GM20431 (cell line): ENCODE data around the gene PITRM1.

Experiments used
- in situ Hi-C: fragments of 300-500 bp; cut with MseI, MboI; formaldehyde crosslinking; loops from one replicate; pipeline ENCODE4 v1.15.0; 2020; ENCODE audit warnings: low sequenced_read_pairs; ENCODE audit not compliant: unreplicated experiment

Gene PITRM1

DNA sequence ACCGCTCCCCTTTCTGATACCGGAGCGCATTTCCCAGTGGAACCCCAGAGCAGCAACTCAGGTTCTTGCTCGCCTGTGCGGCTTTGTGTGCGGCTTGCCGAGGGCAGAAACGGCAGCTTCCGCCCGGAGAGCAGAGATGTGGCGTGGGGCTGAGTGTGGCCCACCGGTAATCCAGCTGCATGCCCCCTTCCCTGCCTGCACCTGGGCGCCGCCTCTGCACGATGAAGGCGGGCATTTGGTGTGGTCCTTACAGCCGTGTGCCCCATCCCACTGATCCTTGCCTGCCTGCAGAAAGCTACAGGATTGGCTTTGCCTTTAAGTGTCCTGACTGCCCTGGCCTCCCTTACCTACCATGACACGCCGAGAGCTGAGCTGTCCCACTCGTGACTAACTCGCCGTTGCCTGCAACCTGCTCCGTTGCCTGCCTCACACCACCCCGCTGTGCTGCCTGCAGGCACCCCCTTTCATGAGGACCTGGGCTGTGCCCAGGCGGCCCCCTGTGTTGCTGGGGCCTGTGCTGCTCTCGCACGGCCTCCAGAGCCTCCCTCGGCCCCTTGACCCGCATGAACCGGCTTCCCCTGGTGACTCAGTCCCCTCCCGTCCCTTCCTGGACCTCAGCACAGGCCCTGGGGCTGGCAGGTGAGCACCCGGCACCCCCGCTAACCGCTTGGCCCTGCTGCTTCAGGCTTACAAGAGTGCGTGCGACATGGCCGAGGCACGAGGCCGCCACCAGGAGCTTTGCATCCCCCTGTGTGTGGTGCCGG, 48.0 kb downstream of the PITRM1 start:
- in situ Hi-C loops = no loop called here

DNA sequence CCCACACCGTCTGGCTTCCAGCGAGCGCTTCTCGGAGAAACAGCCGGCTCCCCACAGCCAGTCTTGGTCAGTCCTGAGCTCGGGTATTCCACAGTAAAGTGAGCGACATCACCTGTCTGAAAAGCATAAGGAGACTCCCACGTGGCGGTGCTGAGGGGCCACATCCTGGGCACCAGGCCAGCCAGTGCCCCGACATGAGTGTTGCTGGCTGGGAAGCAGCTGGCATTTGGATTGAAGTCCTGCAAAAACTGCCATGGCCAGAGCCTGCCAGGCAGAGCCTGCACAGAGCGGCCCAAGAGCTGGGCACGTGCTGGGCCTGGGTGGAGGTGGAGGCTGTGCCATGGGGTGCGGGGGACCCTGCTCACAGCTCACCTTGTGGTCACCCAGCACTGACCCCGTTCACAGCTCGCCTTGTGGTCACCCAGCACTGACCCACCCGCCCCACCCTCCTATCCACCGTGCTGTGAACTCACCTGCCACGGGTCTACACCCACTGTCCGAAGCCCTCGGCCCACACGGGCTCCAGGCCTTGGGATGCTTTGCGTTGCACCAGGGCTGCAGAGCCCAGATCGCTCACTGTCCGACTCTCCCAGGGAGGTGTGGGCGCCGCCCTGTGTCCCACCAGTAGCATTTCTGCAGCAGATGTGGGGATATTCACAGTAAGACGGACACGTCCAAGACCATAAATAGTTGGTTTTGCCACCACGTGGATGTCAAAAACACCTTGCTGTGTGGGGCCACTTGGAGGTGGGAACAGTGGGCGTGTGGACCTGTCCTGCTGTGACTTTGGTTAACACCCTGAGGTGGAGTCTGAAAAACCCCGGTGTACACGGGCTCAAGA, 48.8 kb downstream of the PITRM1 start:
- in situ Hi-C loops = no loop called here

DNA sequence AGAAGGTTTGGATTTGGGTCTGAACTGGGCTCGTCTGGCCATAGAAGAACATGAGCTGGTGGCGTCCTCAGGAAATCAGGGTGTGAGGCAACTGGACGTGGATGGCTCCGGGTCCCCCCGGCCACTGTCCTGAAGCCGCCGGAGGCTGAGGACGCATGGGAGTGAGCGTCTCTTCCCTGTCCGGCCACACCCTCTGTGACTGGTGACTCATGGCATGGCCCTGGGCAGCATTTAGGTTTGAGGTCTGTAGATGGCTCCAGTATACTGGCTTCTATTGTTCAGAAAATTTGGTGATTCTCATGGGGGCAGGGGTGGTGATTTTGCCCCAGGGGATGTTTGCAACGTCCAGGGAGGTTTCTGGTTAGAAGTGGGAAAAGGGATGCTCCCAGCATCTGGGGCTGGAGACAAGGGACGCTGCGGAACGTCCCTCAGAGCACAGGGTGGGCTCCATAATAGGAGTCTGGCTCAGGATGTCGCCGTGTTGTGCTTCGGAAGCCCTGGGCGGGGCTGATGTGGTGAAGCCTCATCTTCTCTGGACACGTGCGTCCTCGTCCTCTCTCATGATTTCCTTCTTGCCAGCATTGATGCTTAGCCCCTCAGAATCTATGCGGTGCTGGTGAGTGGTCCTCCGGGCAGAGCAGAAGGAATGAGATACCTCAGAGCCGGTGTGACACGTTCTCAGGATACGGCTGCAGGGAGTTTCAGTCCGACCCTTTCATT, 49.9 kb downstream of the PITRM1 start:
- in situ Hi-C loops = no loop called here

DNA sequence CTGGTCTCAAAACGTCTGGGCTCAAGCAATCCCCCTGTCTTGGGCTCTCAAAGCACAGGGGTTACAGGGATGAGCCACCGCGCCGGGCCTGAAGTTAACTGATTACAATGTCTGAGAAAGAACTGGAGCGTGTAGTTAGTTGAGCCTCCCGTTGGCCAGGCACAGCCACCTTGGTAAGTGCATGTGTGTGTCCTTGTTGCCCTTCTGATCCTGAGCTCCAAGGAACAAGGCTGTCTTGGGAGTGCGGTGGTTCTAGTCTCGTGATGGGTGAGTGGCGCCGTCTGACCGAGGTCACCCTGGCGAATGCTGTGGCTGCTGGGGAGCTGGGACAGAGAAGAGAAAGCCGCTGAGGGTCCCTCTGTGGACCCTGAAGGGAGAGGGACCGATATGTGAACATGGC, 50.5 kb downstream of the PITRM1 start:
- in situ Hi-C loops = no loop called here

DNA sequence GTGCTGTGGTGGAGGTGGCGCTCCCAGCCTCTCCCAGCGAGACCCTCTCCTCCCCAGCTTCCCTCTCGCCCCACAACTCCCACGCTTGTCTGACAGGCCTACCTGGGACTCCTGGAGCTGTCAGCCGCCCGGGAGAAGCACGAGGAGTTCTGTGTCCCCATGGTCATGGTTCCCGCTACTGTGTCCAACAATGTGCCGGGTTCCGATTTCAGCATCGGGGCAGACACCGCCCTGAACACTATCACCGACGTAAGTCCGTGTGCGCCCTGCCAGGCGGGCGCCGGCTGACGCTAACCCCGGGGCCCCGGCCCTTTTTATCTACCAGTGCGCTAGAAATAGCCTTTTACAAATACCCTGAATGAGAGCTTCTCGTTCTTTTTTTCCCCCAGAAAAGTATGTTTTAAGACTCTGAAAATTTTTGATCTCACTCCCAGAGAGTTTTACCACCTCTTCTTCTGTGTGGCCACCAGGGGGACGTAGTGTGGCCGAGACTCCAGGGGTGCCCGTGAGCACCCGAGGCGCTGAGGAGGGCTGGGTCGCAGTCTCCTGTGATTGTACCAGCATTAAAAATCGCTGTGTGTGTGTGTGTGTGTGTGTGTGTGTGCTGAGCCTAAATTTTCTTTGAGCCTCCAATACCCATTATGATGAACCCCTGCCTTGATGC, 52.7 kb downstream of the PITRM1 start:
- in situ Hi-C loops = no loop called here

DNA sequence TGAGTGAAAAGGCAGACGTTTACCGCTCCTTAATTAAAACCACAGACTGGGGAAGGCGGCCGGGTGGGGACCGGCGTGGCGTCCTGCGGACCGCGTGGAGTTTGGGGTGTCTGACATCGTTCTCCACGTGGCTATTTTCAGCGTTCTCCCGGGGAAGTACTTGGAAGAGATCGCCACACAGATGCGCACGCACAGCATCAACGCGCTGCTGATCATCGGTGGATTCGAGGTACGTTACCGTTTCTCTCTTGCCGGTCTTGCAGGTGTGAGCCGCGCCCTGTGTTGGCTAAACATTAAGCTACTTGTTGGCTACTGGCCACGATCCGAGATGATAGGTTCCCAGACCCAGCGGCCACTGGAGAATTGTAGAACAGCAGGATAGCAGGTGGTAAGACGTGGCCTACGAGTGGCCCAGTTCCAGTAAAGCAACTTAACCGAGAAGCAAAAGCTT, 53.9 kb downstream of the PITRM1 start:
- in situ Hi-C loops = no loop called here

DNA sequence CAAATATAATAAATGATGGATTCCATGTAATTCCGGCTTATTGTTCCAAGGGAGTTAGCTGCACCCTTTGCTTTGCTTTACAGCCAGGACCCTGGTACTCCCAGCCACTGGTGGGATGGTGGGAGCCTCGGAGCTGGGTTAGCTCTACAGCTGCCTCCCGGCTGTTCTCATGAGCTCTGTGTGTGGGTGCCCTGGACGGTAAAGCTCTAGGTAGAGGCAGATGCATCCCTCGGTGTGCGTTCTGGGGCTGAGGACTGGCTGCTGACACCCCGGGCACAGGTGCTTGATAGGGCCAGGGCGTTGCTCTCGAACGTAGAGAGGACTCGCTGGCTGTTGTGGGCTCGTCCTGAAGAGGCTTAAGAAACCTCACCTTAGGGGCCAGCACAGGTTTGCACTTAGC, 55.1 kb downstream of the PITRM1 start:
- in situ Hi-C loops = no loop called here

DNA sequence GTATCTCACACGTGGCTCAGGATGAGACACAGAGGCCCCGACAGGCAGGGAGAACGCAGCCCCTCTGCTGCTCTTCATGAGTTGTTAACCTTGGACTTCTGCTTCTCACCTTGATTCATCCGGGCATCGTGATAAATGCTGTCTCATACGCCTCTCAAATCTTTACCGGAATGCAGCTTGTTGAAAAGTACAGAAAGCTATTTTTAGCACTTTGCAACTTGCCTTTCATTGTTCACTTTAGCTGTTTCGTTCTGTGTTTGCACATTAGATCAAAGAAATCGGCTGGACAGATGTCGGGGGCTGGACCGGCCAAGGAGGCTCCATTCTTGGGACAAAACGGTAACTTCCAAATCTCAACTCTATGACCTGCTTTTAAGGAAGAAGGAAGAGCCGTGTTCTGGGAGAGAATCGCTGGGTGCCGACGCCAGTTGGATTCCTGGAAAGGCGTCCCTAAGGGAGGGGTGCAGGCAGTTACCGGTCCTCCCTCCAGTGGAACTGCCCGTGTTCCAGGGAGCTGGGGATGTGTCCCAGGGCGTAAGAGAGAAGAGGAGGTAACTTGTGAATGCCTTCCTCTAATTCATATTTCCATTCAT, 56.0 kb downstream of the PITRM1 start:
- in situ Hi-C loops = no loop called here

DNA sequence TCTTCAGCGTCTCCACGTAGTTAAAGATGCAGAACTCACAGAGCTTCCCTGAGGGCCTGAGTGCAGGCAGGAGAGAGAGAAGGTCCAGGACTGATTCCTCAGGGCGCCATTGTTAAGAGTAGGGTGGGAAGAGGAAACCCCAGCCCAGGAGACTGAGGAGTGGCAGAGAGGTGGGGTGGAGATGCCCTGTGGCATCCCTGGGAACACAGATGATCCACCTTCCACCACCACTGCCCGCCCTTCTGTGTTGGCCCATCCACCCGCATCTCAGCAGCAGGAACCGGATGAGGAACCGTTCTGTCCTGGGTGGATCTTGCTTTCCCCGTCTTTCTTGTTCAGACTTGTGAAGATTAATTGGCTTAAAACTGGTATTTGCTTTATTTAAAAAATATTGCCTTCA, 56.9 kb downstream of the PITRM1 start:
- in situ Hi-C loops = no loop called here

DNA sequence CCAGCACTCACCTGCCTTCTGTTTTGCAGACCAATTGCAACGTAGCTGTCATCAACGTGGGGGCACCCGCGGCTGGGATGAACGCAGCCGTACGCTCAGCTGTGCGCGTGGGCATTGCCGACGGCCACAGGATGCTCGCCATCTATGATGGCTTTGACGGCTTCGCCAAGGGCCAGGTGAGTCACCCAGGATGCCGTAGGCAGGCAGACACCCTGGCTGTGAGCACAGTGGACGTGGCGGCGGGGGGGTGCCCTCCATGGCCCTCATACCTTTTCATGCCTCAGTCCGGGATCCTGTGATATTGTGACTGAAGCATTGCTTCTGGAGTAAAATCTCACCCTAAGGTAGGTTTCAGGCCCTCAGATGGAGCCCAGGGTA, 59.2 kb downstream of the PITRM1 start:
- in situ Hi-C loops = no loop called here

DNA sequence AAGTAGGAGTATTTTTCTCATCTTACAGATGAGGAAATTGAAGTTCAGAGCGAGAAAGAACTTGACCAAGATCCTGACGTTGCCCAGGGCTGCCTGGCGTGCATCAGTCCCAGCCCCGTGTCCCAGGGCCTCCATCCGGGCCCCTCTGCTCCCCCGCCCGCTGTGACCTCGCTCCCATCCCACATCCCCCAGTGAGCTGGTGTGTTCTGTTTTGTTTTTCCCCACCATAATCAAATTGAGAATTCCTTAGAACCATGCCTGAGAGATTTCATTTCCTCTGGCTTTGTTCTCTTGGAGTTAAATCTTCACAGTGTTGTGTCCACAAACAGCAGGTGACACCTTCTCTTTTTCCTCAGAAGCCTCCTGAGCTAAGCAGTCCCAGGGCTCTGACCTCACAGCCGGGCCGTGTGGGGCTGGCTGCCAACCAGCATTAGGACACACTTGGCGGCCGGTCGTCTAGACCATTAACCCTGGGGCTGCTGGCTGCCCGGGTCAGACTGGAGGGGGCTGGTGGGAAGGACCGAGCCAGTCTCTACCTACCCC, 60.9 kb downstream of the PITRM1 start:
- in situ Hi-C loops = no loop called here

DNA sequence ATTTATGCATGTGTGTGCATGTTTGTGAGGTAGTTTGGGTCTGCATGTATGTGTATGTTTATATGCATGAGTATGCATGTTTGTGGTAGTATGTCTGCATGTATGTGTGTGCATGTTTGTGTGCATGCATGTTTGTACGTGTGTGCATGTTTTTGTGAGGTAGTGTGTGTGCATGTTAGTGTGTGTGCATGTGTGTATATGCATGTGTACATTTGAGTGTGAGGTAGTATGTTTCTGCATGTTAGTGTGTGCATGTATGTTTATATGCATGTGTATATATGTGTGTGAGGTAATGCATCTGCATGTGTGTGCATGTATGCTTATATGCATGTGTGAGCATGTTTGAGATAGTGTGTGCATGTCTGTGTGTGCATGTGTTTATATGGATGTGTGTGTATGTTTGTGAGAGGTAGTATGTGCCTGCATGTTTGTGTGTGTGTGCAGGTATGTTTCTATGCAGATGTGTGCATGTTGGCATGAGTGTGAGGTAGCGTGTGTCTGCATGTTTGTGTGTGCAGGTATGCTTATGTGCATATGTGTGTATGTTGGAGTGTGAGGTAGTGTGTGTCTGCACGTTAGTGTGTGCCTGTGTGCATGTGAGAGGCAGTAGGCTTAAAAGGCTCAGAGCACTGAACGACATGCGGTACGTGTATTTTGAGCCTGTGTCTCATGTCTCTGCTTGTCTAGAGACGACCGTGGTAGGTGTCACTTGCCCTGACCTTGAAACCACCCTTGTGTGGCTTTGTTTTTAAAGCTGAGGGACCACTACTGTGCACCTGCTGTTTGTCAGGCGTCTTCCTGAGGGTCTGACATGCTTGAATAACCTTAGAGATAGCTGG, 61.6 kb downstream of the PITRM1 start:
- in situ Hi-C loops = no loop called here

DNA sequence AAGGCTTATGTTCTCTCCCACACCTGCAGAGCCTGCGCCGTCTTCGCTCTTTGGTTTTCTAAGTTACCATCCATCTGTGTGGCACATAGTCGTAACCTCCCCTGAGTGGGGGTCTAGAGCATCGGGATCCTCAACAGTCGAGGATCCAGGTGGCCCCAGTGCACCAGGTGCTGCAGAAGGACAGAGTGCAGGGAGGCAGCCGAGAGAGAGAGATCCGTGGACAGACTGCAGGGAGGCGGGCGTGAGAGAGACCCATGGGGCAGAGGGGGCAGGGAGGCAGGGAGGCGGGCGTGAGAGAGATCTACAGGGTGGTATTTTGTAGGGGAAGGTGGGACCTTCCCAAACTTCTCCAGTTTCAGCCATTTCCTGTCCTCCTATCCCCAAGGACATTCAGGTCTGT, 62.9 kb downstream of the PITRM1 start:
- in situ Hi-C loops = no loop called here

DNA sequence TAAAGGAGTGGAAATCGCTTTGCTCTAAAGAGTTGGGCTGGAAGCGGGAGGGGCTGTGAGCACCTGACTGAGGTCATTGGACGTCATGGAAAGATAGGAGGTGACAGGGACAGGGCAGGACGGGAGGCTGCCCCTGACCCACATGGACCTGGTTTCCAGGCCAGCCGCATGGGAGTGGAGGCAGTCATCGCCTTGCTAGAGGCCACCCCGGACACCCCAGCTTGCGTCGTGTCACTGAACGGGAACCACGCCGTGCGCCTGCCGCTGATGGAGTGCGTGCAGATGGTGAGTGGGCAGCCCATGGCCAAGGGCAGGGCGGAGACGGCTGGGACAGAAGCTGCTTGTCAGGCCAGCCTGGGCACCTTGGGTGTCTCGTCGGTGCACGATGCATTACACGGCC, 63.4 kb downstream of the PITRM1 start:
- in situ Hi-C loops = no loop called here

DNA sequence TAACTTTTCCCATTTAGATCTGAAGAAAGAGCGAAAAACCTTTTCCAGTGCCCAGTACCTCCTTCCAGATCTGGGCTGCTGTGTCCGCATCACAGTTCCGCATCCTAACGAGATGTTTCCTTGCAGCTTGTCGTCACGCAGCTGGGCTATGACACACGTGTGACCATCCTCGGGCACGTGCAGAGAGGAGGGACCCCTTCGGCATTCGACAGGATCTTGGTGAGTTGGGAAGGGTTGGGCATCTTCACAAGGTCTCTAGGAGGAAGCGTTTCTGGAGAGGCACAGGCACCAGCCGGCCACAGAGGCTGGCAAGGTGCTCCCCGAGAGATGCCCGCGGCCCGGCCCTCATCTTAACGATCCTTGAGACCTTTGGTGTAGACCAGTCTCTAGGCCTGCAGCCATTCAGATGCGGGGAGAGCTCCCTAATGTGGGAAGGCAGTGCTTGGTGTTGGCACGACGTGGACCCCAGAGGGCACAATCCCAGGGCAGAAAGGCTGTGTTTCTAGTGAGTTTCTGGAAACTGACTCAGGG, 63.9 kb downstream of the PITRM1 start:
- in situ Hi-C loops = no loop called here

DNA sequence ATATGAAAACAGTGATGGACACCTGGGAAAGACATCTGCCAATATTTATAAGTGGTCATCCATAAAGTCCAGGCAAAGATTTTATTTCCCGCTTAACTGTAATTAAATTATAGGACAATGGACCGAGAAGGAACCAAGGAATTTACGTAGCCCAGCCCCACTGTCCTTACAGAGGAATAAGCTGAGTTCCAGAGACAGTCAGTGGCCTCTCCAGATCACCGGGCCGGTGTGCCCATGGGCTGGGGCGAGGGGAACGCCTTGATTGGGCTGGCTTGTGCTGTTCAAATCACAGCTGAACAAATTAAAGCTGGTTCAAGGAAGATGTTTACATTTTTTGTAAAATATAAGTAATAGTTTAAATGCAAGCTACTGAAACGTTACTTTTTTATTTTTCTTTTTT, 64.5 kb downstream of the PITRM1 start:
- in situ Hi-C loops = no loop called here

DNA sequence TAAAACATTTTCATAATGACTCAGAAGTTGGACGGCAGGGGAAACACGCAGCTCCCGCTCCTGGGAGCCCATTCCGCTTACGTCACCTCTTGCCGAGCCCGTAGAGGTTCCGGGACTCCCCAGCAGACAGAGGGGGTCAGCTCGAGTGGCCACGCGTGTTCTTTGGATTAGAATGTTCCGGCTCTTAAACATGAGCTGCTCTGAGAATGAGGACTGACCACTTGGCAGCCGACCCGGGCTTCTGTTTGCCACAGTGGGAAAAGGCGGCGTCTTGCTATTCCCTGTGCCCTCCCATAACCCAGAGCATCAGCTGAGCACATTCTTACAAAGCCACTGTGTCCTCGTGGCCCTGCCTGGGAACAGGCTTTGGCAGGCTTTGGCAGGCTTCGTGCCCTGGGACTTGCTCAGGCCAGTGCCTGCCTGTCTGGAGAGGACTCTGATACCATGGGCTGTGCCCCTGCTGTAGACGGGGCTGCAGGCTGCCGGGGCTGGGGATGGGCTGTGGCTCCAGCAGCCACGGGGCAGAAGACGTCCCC, 65.1 kb downstream of the PITRM1 start:
- in situ Hi-C loops = no loop called here

DNA sequence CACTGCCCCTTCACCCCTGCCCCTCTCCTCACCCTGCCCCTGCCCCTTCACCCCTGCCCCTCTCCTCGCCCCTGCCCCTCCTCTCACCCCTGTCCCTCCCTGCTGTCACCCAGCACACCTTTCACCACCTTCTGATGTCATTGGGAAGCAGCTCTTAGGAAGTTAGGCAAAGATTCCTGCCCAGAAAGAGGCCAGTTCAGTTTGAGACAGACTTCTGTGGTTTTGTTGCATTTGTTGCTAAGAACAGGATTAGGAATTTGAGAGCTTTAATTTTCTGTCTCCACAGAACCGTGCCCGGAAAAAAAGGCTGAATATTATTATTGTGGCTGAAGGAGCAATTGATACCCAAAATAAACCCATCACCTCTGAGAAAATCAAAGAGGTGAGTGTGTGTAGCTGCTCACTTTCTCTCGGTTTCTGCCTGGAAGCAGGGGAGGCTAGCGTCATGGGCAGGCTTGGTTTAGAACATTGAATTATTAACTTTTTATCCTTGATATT, 65.6 kb downstream of the PITRM1 start:
- in situ Hi-C loops = no loop called here
